HepG2 (cell line): ENCODE measurements around the gene CIAO2B. TPM values are rescaled to one million over a fixed set of nuclear protein-coding genes. Genes with fewer than 3 reads are reported as not detected.
A peak's percentile ranks its signal among the peaks of the same experiment; 100 is the strongest.

Experiments
- CEBPG ChIP-seq: IDR thresholded peaks from 2 replicates; pipeline ENCODE4 v1.6.1; 2016
- GRHL1 ChIP-seq: sonication (generic); formaldehyde crosslinking; conservative IDR thresholded peaks from 2 replicates; pipeline ENCODE4 v1.8.0; 2022; ENCODE audit warnings: missing genetic modification reagents
- HOXA3 ChIP-seq: sonication (generic); formaldehyde crosslinking; IDR thresholded peaks from 2 replicates; pipeline ENCODE4 v1.5.0; 2020; ENCODE audit warnings: missing genetic modification reagents
- NCOA1 ChIP-seq: sonication (generic); formaldehyde crosslinking; IDR thresholded peaks from 2 replicates; pipeline ENCODE4 v1.9.0; 2021; ENCODE audit warnings: missing genetic modification reagents
- SP1 ChIP-seq, 2 experiments: fragments of 450-650 bp in 1 of 2; sonication (generic) in 1 of 2; formaldehyde crosslinking in 1 of 2; IDR thresholded peaks; 2 replicates each; pipeline versions ENCODE4 v1.4.0 to v1.6.1; 2016 to 2020; ENCODE audit warnings: missing genetic modification reagents in 1 of 2
- TAF1 ChIP-seq: sonication (generic); formaldehyde crosslinking; IDR thresholded peaks from 2 replicates; pipeline ENCODE4 v1.4.0; 2020; ENCODE audit warnings: missing genetic modification reagents
- TFE3 ChIP-seq: IDR thresholded peaks from 2 replicates; pipeline ENCODE4 v1.6.1; 2016
- ZBTB37 ChIP-seq: sonication (generic); formaldehyde crosslinking; IDR thresholded peaks from 2 replicates; pipeline ENCODE4 v1.4.0; 2020; ENCODE audit warnings: mild to moderate bottlenecking, missing genetic modification reagents
- ZKSCAN5 ChIP-seq: sonication (generic); formaldehyde crosslinking; IDR thresholded peaks from 2 replicates; pipeline ENCODE4 v1.5.1; 2020; ENCODE audit warnings: mild to moderate bottlenecking, missing genetic modification reagents
- ZNF512 ChIP-seq: sonication (generic); formaldehyde crosslinking; IDR thresholded peaks from 2 replicates; pipeline ENCODE4 v1.4.0; 2020; ENCODE audit warnings: mild to moderate bottlenecking, missing genetic modification reagents
- ZNF512B ChIP-seq: sonication (generic); formaldehyde crosslinking; IDR thresholded peaks from 2 replicates; pipeline ENCODE4 v1.5.1; 2020; ENCODE audit warnings: missing genetic modification reagents, mild to moderate bottlenecking, borderline replicate concordance
- ZNF816 ChIP-seq: sonication (generic); formaldehyde crosslinking; IDR thresholded peaks from 2 replicates; pipeline ENCODE4 v1.8.0; 2022; ENCODE audit warnings: missing genetic modification reagents, mild to moderate bottlenecking, borderline replicate concordance
- polyA plus RNA-seq, 8 experiments: library from polyadenylated mRNA; depleted of rRNA in 3 of 8; stranded (reverse) in 7 of 8; unstranded in 1 of 8; fragments of >200 nt; fragmentation: Illumina TruSeq in 4 of 8; extraction: Trizol in 4 of 8; gene quantifications; 2 replicates each; pipeline versions ENCODE4 v1.2.1 to v1.2.3, GENCODE V29; 2011 to 2016; ENCODE audit warnings: low read depth in 4 of 8, missing spikeins in 1 of 8, mixed read lengths in 1 of 8; ENCODE audit not compliant: insufficient read depth in 1 of 8
- total RNA-seq, 5 experiments: library from RNA; depleted of rRNA; stranded (reverse); fragments of >200 nt; fragmentation: Illumina TruSeq; extraction: Trizol; gene quantifications; 2 replicates each; pipeline ENCODE4 v1.2.3, GENCODE V29; 2016; ENCODE audit warnings: low read depth in 1 of 5
- TF ChIP-seq, protein P1 (sequence below): sonication (generic); formaldehyde crosslinking; IDR thresholded peaks from 2 replicates; pipeline ENCODE4 v1.4.0; 2020; ENCODE audit warnings: missing genetic modification reagents
- TF ChIP-seq, protein P2 (sequence below): sonication (generic); formaldehyde crosslinking; IDR thresholded peaks from 2 replicates; pipeline ENCODE4 v1.4.0; 2020; ENCODE audit warnings: missing genetic modification reagents, borderline replicate concordance

The CIAO2B gene
- total and polyA plus RNA-seq, 2 of the 13 experiments (the other 11 are each of a cell fraction or from before 2014, with no cell fraction given) = 157 to 293 TPM

DNA sequence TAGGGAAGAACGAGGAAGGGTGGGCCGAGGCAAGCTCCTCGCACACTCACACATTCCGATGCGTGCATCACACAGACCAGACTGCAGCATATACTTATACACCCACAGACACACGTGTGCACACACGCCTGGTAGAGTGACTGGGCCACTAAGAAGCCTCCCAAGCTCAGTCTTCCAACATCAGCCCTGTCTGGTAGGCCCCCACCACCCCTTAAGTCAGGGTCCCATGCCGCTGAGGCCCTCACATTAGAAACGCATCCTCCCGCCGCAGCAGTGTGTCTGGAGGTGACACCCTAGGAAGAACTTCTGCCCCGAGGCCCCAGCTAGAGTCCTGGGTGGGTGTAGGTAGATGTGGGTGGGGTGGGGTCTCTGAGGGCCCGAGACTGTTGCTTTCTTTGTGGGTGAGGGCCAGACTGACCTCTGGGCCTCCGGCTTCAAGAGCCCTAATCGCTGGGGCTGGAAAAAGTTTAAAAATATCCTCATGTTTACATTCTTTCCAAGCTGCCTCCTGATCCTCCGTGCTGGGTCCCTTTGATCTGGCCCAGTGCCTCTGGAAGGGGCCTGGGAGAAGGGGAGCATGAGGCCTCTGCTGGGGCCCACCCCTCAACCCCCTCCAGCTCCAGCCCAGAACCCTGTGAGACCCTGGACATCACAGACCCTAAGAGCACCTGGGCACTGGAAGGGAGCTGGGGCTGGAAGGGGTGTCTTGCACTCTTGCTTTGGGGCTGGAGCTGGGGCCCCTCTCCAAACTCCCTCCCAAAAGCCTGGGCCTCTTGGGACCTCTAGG, 29.2 kb downstream of the CIAO2B start (continued):
- TF ChIP-seq ZBTB37 (CRISPR knock-in tag) (no peak), ZKSCAN5 (CRISPR knock-in tag) (no peak), HOXA3 (CRISPR knock-in tag) (peak; percentile 39; the same call in 1 of the 2 replicates), CEBPG (CRISPR knock-in tag) (no peak), GRHL1 (no peak), ZNF816 (peak; percentile 48; the same call in 1 of the 2 replicates), TFE3 (CRISPR knock-in tag) (no peak; the same call in 1 of the 2 replicates), ZNF512B (0 out of 2 replicates have a peak, but pooled peaks have one; percentile 62), TAF1 (no peak; the same call in none of the 2 replicates), NCOA1 (CRISPR knock-in tag) (no peak), ZNF512 (CRISPR knock-in tag) (no peak), SP1 (IDR thresholded peaks at IDR 0.05) (no peak), SP1 (CRISPR knock-in tag; IDR thresholded peaks at IDR 0.05) (no peak)
- TF ChIP-seq, protein P1, sequence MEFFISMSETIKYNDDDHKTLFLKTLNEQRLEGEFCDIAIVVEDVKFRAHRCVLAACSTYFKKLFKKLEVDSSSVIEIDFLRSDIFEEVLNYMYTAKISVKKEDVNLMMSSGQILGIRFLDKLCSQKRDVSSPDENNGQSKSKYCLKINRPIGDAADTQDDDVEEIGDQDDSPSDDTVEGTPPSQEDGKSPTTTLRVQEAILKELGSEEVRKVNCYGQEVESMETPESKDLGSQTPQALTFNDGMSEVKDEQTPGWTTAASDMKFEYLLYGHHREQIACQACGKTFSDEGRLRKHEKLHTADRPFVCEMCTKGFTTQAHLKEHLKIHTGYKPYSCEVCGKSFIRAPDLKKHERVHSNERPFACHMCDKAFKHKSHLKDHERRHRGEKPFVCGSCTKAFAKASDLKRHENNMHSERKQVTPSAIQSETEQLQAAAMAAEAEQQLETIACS (CRISPR knock-in tag) = no peak
- TF ChIP-seq, protein P2, sequence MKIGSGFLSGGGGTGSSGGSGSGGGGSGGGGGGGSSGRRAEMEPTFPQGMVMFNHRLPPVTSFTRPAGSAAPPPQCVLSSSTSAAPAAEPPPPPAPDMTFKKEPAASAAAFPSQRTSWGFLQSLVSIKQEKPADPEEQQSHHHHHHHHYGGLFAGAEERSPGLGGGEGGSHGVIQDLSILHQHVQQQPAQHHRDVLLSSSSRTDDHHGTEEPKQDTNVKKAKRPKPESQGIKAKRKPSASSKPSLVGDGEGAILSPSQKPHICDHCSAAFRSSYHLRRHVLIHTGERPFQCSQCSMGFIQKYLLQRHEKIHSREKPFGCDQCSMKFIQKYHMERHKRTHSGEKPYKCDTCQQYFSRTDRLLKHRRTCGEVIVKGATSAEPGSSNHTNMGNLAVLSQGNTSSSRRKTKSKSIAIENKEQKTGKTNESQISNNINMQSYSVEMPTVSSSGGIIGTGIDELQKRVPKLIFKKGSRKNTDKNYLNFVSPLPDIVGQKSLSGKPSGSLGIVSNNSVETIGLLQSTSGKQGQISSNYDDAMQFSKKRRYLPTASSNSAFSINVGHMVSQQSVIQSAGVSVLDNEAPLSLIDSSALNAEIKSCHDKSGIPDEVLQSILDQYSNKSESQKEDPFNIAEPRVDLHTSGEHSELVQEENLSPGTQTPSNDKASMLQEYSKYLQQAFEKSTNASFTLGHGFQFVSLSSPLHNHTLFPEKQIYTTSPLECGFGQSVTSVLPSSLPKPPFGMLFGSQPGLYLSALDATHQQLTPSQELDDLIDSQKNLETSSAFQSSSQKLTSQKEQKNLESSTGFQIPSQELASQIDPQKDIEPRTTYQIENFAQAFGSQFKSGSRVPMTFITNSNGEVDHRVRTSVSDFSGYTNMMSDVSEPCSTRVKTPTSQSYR (CRISPR knock-in tag) = peak; percentile 78; the same call in 1 of the 2 replicates
